HG02981 (cell line): ENCODE results near the gene EEIG1.
A peak's percentile ranks its signal among the peaks of the same experiment; 100 is the strongest.

Experiments used
- ATAC-seq: cut with Tn5 transposase; IDR thresholded peaks from one replicate; pipeline ENCODE4 v1.9.1; 2021; ENCODE audit warnings: mild to moderate bottlenecking, moderate library complexity; ENCODE audit not compliant: unreplicated experiment

EEIG1 gene

GRCh38 chr9:127975376-127976315 is 5.1 kb downstream of the EEIG1 start:
- no peak for ATAC-seq

- no peak for ATAC-seq
Observed at GRCh38 chr9:127974769-127975261, 6.0 kb downstream of the EEIG1 start.

GRCh38 chr9:127974001-127974768 is 6.6 kb downstream of the EEIG1 start:
- no peak for ATAC-seq

DNA sequence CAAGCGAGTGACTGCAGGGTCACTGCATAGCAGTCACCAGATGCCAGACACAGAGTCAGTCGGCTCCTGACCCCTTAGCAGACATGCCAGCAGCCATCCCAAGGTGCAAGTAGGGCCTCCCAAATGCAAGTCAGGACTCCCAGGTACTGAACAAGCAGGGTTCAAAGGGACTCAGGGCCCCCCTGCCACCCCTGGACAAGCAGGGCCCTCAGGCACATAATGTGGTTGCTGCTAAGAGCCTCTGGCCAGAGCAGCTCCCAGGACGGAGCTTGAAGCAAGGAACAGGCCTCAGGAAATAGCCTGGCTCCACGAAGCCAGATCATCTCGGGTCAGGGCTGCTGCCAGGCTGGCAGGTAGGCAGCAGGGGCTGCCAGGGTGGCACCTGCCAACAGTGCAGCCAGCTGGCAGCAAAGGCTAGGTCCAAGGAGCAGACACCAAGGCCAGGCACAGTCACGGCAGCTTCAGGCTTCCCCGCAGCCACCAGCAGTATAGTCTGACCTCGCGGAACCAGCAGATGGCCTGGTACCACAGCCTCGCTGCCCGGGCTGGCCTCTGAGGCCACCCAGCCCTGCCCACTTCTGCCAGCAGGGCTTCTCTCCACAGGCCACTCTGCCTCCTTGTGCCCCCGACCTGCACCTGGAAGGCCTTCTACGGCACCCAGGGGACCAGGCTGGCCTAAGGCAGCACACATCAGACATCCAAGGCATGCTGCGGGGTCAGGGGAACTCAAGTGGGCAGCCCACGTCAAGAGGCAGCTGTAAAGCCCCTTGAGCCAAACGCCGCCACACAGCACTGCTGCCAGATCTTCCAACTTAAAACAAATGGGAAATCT is 7.4 kb downstream of the EEIG1 start:
- ATAC-seq, result no peak

GRCh38 chr9:127972236-127972871 is 8.4 kb downstream of the EEIG1 start:
- ATAC-seq, result no peak

- no peak for ATAC-seq
Observed at GRCh38 chr9:127971357-127972235, 9.2 kb downstream of the EEIG1 start.

DNA sequence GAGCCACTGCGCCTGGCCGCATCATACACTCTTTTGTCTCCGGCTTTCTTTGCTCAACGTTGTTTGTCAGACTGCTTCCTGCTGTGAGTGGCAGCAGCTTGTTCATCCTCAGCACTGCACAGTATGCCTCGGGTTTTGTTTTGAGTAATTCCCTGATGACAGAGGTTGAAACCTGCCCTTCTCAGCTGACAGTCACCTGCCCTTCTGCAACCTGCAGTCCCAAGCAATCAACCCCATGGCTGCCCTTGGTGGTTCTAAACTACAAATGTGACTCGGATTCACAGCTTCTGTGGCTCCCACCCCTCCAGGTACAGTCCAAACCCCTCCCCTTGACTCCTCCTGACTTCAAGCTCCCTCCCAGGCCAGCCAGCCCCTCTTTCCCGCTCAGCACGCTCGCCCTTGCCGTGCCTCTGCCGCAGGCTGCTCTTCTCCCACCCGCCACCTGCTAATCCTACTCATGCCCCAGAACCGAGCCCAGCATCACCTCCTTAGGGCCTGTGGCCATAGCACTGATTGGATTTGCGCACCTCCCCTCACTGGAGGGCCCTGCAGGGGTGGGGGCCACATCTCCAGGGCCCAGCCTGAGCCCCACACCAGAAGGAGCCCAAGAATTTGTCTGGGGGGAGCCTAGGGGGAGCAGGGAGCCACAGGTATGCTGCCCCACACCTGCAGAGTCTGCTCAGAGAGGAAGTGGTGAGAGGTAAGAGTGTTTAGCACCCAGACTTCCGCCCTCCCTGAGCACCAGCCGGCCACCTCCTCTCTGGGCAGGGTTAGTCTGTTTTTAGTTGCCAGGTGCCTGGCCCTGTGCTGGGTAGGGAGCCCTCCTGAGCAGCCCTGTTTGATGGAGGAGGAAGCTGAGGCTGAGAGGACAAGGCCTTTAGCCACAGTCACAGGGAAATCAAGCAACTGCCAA is 10.1 kb downstream of the EEIG1 start:
- ATAC-seq, result peak; percentile 79

- ATAC-seq, result no peak
Observed at GRCh38 chr9:127968700-127969383, 11.9 kb downstream of the EEIG1 start.

- ATAC-seq, result no peak
Observed at GRCh38 chr9:127968042-127968441, 12.7 kb downstream of the EEIG1 start.

DNA sequence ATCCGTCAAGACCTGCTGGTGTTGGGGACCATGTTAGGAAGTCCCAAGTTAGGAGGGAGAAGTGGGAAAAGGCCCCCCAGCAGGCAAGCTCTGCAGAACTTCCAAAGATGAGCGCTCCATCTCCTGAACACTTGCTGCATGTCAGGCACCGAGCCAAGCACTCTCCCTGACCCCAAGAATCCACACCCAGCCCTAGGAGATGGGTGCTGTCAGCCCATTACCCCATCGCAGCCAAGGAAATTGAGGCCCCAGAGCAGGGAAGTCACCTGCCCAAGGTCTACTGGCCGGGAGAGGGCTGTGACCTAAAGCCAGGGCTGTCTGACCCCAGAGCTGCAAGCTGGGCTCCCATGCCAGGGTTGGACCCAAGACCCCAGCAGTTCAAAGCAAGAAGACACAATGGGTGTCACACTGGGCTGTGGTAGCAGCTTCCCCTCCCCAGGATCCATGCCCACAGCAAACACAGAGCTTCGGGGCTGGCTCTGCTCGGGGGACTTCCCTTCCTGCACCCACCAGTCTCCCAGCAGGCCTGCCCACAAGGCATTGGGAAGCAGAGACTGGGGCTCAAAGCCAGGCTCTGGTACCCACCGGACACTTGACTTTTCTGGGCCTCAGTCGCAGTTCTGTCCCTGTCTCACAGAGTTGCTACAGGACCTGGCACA is 13.5 kb downstream of the EEIG1 start:
- ATAC-seq, result no peak

GRCh38 chr9:127966416-127967150 is 14.2 kb downstream of the EEIG1 start:
- ATAC-seq, result no peak

- ATAC-seq, result no peak
Observed at GRCh38 chr9:127965953-127966352, 14.8 kb downstream of the EEIG1 start.

DNA sequence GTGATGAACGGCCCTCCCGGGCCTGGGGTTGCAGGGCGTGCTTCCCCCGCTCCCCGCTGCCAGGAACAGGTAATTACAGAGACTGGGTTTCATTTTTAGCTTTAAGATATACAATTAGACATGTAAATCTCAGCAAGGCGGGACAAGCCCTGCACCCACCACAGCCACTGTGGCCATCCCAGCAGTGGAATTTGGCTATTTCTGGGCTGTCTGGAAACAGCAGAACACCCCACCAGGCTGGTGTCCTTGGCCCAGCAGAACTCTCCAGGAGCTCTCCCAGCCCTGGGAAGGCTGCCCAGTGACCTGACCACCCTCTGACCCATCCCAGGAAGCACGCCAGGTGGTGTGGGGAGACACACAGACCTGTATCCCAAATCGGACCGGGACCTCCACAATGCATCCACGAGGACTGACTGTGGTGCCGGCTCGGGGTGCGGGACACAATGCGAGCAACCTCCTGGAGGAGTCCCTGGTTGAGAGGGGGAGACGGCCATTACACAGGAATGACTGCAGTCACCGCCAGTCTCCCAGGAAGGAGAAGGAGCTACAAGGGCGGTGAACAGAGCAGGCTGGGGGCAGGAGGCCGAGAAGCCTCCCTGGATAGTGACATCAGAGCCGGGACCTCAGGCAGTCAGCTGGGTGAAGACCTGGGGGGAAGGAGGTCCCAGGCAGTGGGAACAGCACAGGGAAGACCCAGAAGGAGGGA is 17.3 kb downstream of the EEIG1 start:
- ATAC-seq, result no peak

- no peak for ATAC-seq
Observed at GRCh38 chr9:127963041-127963358, 17.8 kb downstream of the EEIG1 start.

GRCh38 chr9:127962278-127962677 is 18.5 kb downstream of the EEIG1 start:
- no peak for ATAC-seq

- ATAC-seq, result no peak
Observed at GRCh38 chr9:127961613-127962155, 19.1 kb downstream of the EEIG1 start.
